ENCODE data around the gene SLC39A13.

DNA sequence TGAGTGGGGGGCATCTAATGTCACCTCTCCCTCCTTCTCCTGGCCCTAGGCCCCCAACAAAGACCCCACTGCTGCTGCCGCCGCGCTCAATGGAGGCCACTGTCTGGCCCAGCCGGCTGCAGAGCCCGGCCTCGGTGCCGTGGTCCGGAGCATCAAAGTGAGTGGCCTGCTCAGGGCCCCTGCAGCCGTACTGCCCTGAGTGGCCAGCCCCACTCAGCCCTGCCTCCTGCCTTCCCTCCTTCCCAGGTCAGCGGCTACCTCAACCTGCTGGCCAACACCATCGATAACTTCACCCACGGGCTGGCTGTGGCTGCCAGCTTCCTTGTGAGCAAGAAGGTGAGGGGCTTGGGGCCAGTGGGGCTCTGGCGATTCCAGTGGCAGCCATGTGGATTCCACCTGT is 5.0 kb downstream of the SLC39A13 start:
- TF ChIP-seq EZH2 (IDR thresholded peaks at IDR 0.05; ENCODE audit: borderline replicate concordance, low read depth, low read length, severe bottlenecking): no peak
- TF ChIP-seq, protein P1, sequence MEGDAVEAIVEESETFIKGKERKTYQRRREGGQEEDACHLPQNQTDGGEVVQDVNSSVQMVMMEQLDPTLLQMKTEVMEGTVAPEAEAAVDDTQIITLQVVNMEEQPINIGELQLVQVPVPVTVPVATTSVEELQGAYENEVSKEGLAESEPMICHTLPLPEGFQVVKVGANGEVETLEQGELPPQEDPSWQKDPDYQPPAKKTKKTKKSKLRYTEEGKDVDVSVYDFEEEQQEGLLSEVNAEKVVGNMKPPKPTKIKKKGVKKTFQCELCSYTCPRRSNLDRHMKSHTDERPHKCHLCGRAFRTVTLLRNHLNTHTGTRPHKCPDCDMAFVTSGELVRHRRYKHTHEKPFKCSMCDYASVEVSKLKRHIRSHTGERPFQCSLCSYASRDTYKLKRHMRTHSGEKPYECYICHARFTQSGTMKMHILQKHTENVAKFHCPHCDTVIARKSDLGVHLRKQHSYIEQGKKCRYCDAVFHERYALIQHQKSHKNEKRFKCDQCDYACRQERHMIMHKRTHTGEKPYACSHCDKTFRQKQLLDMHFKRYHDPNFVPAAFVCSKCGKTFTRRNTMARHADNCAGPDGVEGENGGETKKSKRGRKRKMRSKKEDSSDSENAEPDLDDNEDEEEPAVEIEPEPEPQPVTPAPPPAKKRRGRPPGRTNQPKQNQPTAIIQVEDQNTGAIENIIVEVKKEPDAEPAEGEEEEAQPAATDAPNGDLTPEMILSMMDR (IDR thresholded peaks at IDR 0.05; ENCODE audit: borderline replicate concordance, extremely low read depth, low read length, poor library complexity, severe bottlenecking): no peak
